ENCODE results near the gene ADAMTS19.

ADAMTS19 gene

GRCh38 chr5:129554134-129554904 is 94.2 kb downstream of the ADAMTS19 start:
- H3K27ac ChIP-seq (replicated peaks), result no peak overlapping the region
- DNase-seq (ENCODE audit: low read depth in 1 of 2, low spot score in 1 of 2), result no peak
- H3K4me3 ChIP-seq (replicated peaks; ENCODE audit: insufficient read depth, low read length), result no peak overlapping the region
- no peaks in the 10 kb centered on the region for H3K27me3 ChIP-seq (ENCODE audit: insufficient read depth, poor library complexity, severe bottlenecking)
- no peak for TF ChIP-seq CTCF (IDR thresholded peaks at IDR 0.05; ENCODE audit: insufficient read depth, low read length)
- TF ChIP-seq POLR2AphosphoS5 (IDR thresholded peaks at IDR 0.05; ENCODE audit: low read depth), result no peak
- TF ChIP-seq GABPA (IDR thresholded peaks at IDR 0.05; ENCODE audit: low read depth), result no peak
- TF ChIP-seq SPI1 (IDR thresholded peaks at IDR 0.05; ENCODE audit: borderline replicate concordance, low read depth), result no peak
- TF ChIP-seq REST (IDR thresholded peaks at IDR 0.05; ENCODE audit: insufficient replicate concordance, low read depth), result no peak

- DNase-seq (ENCODE audit: low read depth in 1 of 2, low spot score in 1 of 2), result no peak
- H3K27ac ChIP-seq (replicated peaks), result no peak overlapping the region
- TF ChIP-seq CTCF (IDR thresholded peaks at IDR 0.05; ENCODE audit: insufficient read depth, low read length), result no peak
- no peak for TF ChIP-seq REST (IDR thresholded peaks at IDR 0.05; ENCODE audit: insufficient replicate concordance, low read depth)
- TF ChIP-seq POLR2AphosphoS5 (IDR thresholded peaks at IDR 0.05; ENCODE audit: low read depth), result no peak
- TF ChIP-seq GABPA (IDR thresholded peaks at IDR 0.05; ENCODE audit: low read depth), result no peak
- no peak for TF ChIP-seq SPI1 (IDR thresholded peaks at IDR 0.05; ENCODE audit: borderline replicate concordance, low read depth)
- no peaks in the 10 kb centered on the region for H3K27me3 ChIP-seq (ENCODE audit: insufficient read depth, poor library complexity, severe bottlenecking)
- H3K4me3 ChIP-seq (replicated peaks; ENCODE audit: insufficient read depth, low read length), result no peak overlapping the region
These were observed 103.5 kb downstream of the ADAMTS19 start for GRCh38 chr5:129563585-129563984.

GRCh38 chr5:129569295-129569694 is 109.2 kb downstream of the ADAMTS19 start:
- no peak for DNase-seq (ENCODE audit: low read depth in 1 of 2, low spot score in 1 of 2)

More at GRCh38 chr5:129569295-129569694, 109.2 kb downstream of the ADAMTS19 start:
- Histone ChIP-seq H3K27me3 (ENCODE audit: insufficient read depth, poor library complexity, severe bottlenecking) (no peaks in the 10 kb centered on the region), H3K27ac (replicated peaks) (no peak overlapping the region), H3K4me3 (replicated peaks; ENCODE audit: insufficient read depth, low read length) (no peak overlapping the region)
- no peak for TF ChIP-seq GABPA (IDR thresholded peaks at IDR 0.05; ENCODE audit: low read depth)
- TF ChIP-seq SPI1 (IDR thresholded peaks at IDR 0.05; ENCODE audit: borderline replicate concordance, low read depth), result no peak
- TF ChIP-seq REST (IDR thresholded peaks at IDR 0.05; ENCODE audit: insufficient replicate concordance, low read depth), result no peak
